ENCODE results near the gene SGK2.

DNA sequence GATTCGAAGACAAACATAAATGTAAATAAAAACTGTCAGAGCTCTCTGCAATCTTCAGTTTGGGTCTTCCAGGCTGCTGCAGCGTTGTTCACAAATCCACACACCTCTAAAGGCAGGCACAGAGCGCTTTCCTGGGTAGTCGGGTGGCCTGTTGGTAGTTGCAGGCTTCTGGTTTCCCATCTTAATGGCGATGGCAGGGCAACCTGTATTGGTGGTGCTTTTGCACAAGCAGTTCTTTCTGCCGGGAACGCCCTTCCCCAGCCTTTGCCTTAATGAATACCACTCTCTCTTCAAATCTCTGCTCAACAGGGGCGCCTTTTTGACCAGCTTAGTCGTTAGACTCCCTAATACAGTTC, 31.2 kb downstream of the SGK2 start:
- TF ChIP-seq CTCF (tag by site-specific recombination; IDR thresholded peaks at IDR 0.05) (no peak), ZNF37A (tag by site-specific recombination; IDR thresholded peaks at IDR 0.05) (no peak), MZF1 (tag by site-specific recombination; IDR thresholded peaks at IDR 0.05; ENCODE audit: borderline replicate concordance) (no peak), ZNF660 (tag by site-specific recombination; IDR thresholded peaks at IDR 0.05) (no peak), YY1 (tag by site-specific recombination; IDR thresholded peaks at IDR 0.05) (no peak), EGR2 (tag by site-specific recombination; IDR thresholded peaks at IDR 0.05; ENCODE audit: low read depth) (no peak), ZNF274 (IDR thresholded peaks at IDR 0.05; ENCODE audit: low read length) (no peak), ZNF274 (tag by site-specific recombination; IDR thresholded peaks at IDR 0.05; ENCODE audit: borderline replicate concordance) (no peak), ZBTB17 (tag by site-specific recombination; IDR thresholded peaks at IDR 0.05) (no peak), SP2 (tag by site-specific recombination; IDR thresholded peaks at IDR 0.05) (no peak), REPIN1 (tag by site-specific recombination; IDR thresholded peaks at IDR 0.05; ENCODE audit: low read depth) (no peak)
- TF ChIP-seq, protein P1, sequence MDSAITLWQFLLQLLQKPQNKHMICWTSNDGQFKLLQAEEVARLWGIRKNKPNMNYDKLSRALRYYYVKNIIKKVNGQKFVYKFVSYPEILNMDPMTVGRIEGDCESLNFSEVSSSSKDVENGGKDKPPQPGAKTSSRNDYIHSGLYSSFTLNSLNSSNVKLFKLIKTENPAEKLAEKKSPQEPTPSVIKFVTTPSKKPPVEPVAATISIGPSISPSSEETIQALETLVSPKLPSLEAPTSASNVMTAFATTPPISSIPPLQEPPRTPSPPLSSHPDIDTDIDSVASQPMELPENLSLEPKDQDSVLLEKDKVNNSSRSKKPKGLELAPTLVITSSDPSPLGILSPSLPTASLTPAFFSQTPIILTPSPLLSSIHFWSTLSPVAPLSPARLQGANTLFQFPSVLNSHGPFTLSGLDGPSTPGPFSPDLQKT (IDR thresholded peaks at IDR 0.05; ENCODE audit: borderline replicate concordance, low read depth, low read length) = no peak
- TF ChIP-seq, protein P2, sequence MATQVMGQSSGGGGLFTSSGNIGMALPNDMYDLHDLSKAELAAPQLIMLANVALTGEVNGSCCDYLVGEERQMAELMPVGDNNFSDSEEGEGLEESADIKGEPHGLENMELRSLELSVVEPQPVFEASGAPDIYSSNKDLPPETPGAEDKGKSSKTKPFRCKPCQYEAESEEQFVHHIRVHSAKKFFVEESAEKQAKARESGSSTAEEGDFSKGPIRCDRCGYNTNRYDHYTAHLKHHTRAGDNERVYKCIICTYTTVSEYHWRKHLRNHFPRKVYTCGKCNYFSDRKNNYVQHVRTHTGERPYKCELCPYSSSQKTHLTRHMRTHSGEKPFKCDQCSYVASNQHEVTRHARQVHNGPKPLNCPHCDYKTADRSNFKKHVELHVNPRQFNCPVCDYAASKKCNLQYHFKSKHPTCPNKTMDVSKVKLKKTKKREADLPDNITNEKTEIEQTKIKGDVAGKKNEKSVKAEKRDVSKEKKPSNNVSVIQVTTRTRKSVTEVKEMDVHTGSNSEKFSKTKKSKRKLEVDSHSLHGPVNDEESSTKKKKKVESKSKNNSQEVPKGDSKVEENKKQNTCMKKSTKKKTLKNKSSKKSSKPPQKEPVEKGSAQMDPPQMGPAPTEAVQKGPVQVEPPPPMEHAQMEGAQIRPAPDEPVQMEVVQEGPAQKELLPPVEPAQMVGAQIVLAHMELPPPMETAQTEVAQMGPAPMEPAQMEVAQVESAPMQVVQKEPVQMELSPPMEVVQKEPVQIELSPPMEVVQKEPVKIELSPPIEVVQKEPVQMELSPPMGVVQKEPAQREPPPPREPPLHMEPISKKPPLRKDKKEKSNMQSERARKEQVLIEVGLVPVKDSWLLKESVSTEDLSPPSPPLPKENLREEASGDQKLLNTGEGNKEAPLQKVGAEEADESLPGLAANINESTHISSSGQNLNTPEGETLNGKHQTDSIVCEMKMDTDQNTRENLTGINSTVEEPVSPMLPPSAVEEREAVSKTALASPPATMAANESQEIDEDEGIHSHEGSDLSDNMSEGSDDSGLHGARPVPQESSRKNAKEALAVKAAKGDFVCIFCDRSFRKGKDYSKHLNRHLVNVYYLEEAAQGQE (tag by site-specific recombination; IDR thresholded peaks at IDR 0.05) = no peak
- TF ChIP-seq, protein P3, sequence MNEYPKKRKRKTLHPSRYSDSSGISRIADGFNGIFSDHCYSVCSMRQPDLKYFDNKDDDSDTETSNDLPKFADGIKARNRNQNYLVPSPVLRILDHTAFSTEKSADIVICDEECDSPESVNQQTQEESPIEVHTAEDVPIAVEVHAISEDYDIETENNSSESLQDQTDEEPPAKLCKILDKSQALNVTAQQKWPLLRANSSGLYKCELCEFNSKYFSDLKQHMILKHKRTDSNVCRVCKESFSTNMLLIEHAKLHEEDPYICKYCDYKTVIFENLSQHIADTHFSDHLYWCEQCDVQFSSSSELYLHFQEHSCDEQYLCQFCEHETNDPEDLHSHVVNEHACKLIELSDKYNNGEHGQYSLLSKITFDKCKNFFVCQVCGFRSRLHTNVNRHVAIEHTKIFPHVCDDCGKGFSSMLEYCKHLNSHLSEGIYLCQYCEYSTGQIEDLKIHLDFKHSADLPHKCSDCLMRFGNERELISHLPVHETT (tag by site-specific recombination; IDR thresholded peaks at IDR 0.05) = no peak
- TF ChIP-seq, protein P4, sequence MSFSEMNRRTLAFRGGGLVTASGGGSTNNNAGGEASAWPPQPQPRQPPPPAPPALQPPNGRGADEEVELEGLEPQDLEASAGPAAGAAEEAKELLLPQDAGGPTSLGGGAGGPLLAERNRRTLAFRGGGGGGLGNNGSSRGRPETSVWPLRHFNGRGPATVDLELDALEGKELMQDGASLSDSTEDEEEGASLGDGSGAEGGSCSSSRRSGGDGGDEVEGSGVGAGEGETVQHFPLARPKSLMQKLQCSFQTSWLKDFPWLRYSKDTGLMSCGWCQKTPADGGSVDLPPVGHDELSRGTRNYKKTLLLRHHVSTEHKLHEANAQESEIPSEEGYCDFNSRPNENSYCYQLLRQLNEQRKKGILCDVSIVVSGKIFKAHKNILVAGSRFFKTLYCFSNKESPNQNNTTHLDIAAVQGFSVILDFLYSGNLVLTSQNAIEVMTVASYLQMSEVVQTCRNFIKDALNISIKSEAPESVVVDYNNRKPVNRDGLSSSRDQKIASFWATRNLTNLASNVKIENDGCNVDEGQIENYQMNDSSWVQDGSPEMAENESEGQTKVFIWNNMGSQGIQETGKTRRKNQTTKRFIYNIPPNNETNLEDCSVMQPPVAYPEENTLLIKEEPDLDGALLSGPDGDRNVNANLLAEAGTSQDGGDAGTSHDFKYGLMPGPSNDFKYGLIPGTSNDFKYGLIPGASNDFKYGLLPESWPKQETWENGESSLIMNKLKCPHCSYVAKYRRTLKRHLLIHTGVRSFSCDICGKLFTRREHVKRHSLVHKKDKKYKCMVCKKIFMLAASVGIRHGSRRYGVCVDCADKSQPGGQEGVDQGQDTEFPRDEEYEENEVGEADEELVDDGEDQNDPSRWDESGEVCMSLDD (tag by site-specific recombination; IDR thresholded peaks at IDR 0.05) = no peak

All from HEK293 (cell line).